ENCODE results near the gene EPHB2.

EPHB2 gene

GRCh38 chr1:22780696-22781095 lies 70.1 kb downstream of the EPHB2 start:
- no peak for DNase-seq (ENCODE audit: low read depth in 3 of 3)

- DNase-seq (ENCODE audit: low read depth in 3 of 3): no peak
Observed at GRCh38 chr1:22781483-22781882, 70.8 kb downstream of the EPHB2 start.

- no peak for DNase-seq (ENCODE audit: low read depth in 3 of 3)
Observed at GRCh38 chr1:22782406-22782805, 71.8 kb downstream of the EPHB2 start.

GRCh38 chr1:22784317-22784716 lies 73.7 kb downstream of the EPHB2 start:
- DNase-seq (ENCODE audit: low read depth in 3 of 3): no peak

- no peak for DNase-seq (ENCODE audit: low read depth in 3 of 3)
Observed at GRCh38 chr1:22784737-22785136, 74.1 kb downstream of the EPHB2 start.

GRCh38 chr1:22786101-22786500 lies 75.5 kb downstream of the EPHB2 start:
- no peak for DNase-seq (ENCODE audit: low read depth in 3 of 3)

- DNase-seq (ENCODE audit: low read depth in 3 of 3): no peak
Observed at GRCh38 chr1:22786719-22787489, 76.3 kb downstream of the EPHB2 start.

- DNase-seq (ENCODE audit: low read depth in 3 of 3): no peak
Observed at GRCh38 chr1:22787636-22788035, 77.0 kb downstream of the EPHB2 start.

- no peak for DNase-seq (ENCODE audit: low read depth in 3 of 3)
Observed at GRCh38 chr1:22788254-22788661, 77.6 kb downstream of the EPHB2 start.

GRCh38 chr1:22789356-22789994 lies 78.8 kb downstream of the EPHB2 start:
- DNase-seq (ENCODE audit: low read depth in 3 of 3): no peak

- no peak for DNase-seq (ENCODE audit: low read depth in 3 of 3)
Observed at GRCh38 chr1:22790232-22791008, 79.8 kb downstream of the EPHB2 start.

GRCh38 chr1:22791831-22792347 lies 81.2 kb downstream of the EPHB2 start:
- no peak for DNase-seq (ENCODE audit: low read depth in 3 of 3)

- no peak for DNase-seq (ENCODE audit: low read depth in 3 of 3)
Observed at GRCh38 chr1:22792396-22793160, 81.9 kb downstream of the EPHB2 start.

GRCh38 chr1:22793647-22794046 lies 83.0 kb downstream of the EPHB2 start:
- DNase-seq (ENCODE audit: low read depth in 3 of 3): no peak

- no peak for DNase-seq (ENCODE audit: low read depth in 3 of 3)
Observed at GRCh38 chr1:22794647-22795365, 84.2 kb downstream of the EPHB2 start.

GRCh38 chr1:22795366-22795714 lies 84.7 kb downstream of the EPHB2 start:
- DNase-seq (ENCODE audit: low read depth in 3 of 3): no peak

GRCh38 chr1:22796642-22797041 lies 86.0 kb downstream of the EPHB2 start:
- no peak for DNase-seq (ENCODE audit: low read depth in 3 of 3)

GRCh38 chr1:22798083-22798482 lies 87.4 kb downstream of the EPHB2 start:
- no peak for DNase-seq (ENCODE audit: low read depth in 3 of 3)

GRCh38 chr1:22799971-22800370 lies 89.3 kb downstream of the EPHB2 start:
- DNase-seq (ENCODE audit: low read depth in 3 of 3): no peak

- DNase-seq (ENCODE audit: low read depth in 3 of 3): no peak
Observed at GRCh38 chr1:22800629-22801028, 90.0 kb downstream of the EPHB2 start.

- no peak for DNase-seq (ENCODE audit: low read depth in 3 of 3)
Observed at GRCh38 chr1:22801347-22801746, 90.7 kb downstream of the EPHB2 start.

Measured in stimulated activated CD4-positive, alpha-beta T cell treated with anti-CD3 and anti-CD28 coated beads, TNF-alpha, amount 100 ng/mL, for 4 hours (primary cell).